ENCODE data around the gene ID4. TPM values are rescaled to one million over a fixed set of nuclear protein-coding genes. Genes with fewer than 3 reads are reported as not detected.
"Not testable (repeated sequence)": the region's sequence is repeated elsewhere in the genome, so short reads cannot be mapped to it uniquely, and the experiment has no call there.

The ID4 gene
- total RNA-seq, 1 donor from 2014 or later: 203 TPM

DNA sequence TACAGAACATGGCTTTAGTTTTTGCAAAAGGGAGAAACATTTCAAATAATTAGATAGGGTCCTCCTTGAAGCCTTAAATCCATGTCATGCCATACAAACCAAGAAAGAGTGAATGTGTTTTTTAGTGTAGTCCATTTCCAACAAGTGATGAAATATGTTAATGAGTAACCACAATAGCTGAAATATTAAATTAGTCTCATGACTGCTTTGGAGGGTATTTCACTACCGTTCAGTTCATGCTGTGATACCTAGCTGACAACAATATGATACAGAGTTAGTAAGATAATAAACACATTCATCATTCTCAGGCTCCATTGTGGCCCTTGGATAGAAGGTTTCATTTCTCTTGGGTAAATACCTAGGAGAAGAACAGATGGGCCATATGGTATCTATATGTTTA lies 5.8 kb upstream of the ID4 start:
- no peak for DNase-seq (ENCODE audit: low spot score)

DNA sequence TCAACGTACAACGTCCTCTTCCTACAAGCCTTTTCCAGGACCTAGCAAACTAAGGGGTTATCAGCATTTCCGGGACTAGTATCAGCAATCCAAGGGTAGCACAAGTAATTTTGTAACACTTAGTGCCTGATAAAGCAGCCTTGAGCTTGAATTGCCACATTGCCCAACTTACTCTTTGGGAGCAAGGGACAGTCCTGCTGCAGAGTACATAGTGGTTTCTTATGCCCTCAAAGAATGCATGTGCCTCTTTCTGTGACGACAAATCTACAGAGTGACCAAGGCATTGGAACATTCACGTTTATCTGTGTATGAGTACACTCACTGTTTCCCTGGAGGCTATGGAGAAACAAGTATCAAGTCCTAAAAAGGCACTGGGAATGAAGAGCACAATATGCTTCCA lies 3.2 kb upstream of the ID4 start:
- no peak for DNase-seq (ENCODE audit: low spot score)

DNA sequence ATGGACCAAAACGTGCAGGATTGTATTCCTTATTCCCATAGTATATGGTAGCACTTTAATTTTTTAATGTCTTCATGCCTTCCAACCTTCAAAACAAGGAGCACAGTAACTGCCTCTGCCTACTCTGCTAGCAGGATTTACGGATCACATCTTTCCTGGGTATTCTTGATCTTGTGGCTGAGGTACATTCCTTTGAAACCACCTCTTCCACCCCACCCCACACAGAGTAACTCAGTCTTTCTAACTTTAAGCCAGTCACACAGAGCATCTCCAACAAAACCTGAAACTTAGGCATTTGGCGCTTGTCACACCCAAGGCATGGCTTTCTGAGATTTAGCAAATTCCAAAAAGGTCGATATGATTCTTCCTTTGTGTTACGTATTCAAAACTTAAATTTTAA lies 2.3 kb upstream of the ID4 start:
- DNase-seq (ENCODE audit: low spot score): no peak

DNA sequence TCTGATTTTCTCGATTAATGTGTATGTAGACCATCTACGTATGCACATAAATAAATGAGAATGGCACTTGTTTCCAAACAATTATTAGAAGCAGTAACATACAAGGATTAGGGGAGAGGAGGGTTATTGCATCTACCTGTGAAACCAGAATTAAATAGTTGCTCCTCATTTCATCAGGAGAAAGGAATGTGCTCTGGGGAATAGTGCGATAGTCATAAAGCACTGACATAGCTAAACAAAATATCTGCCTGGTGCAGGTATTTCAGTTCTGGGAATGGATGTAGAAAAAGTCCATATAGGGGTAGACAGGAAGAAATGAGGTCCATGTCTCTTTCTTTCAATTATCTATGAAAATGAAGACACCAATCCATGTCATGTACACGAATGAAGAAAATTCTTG lies 1.6 kb upstream of the ID4 start:
- DNase-seq (ENCODE audit: low spot score): no peak

DNA sequence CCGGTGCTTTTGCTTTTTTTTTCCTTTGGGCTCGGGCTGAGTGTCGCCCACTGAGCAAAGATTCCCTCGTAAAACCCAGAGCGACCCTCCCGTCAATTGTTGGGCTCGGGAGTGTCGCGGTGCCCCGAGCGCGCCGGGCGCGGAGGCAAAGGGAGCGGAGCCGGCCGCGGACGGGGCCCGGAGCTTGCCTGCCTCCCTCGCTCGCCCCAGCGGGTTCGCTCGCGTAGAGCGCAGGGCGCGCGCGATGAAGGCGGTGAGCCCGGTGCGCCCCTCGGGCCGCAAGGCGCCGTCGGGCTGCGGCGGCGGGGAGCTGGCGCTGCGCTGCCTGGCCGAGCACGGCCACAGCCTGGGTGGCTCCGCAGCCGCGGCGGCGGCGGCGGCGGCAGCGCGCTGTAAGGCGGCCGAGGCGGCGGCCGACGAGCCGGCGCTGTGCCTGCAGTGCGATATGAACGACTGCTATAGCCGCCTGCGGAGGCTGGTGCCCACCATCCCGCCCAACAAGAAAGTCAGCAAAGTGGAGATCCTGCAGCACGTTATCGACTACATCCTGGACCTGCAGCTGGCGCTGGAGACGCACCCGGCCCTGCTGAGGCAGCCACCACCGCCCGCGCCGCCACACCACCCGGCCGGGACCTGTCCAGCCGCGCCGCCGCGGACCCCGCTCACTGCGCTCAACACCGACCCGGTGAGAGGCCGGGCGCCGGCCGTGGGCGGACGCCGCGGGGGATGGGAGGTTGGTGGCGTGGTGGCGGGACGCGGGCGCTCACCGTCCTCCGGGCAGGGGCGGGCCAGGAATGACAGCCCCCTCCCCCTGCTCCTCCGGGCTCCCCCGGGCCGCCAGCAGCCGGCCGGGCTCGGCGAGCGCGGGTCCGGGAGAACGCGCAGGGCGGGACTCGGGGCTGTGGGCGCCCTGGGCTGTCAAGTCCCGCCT lies 606 bp downstream of the ID4 start:
- no peak for DNase-seq (ENCODE audit: low spot score)

DNA sequence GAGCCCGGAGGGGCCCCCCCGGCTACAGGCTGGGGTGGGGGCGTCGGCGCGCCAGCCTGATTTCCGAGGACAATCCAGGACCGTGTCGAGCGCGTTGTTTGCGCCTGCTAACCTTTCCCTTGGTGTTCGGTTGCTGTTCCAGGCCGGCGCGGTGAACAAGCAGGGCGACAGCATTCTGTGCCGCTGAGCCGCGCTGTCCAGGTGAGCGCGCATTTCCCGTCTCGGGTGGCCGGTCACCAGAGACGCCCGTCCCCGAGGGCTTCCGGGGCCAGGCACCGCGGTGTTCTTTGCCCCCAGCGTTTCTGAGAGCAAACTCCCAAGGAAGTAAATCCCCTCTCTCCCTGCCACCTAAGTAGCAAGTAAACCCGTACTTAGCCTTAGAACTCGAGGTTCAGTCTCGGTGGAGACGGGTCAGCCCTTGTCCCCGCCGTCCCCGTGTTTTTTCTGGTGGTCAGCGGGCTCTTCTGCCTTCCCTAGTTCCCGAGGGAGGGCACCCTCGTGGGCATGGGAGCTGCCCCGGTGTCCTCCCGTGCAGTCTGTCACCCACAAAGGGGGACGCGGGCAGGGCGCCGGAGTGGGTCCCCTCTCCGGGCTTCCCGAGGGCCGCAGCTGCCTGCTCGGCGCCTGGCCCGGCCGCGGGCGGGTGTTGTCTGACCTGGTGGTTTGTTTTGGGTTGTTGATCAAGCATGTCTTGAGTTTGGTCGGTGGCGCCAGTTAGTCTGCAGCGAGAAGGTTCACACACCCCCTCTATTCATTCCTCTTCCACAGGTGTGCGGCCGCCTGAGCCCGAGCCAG lies 1.5 kb downstream of the ID4 start:
- no peak for DNase-seq (ENCODE audit: low spot score)

DNA sequence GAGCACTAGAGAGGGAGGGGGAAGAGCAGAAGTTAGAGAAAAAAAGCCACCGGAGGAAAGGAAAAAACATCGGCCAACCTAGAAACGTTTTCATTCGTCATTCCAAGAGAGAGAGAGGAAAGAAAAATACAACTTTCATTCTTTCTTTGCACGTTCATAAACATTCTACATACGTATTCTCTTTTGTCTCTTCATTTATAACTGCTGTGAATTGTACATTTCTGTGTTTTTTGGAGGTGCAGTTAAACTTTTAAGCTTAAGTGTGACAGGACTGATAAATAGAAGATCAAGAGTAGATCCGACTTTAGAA lies 2.0 kb downstream of the ID4 start:
- DNase-seq (ENCODE audit: low spot score): no peak

DNA sequence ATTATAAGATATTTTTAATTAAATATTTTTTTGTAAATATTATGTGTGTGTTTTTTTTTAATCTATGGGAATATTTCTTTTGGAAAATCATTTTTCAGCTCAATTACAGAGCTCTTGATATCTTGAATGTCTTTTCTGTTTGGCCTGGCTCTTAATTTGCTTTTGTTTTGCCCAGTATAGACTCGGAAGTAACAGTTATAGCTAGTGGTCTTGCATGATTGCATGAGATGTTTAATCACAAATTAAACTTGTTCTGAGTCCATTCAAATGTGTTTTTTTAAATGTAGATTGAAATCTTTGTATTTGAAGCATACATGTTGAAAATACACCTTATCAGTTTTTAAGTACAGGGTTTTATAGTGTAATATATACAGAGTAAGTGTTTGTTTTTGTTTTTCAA lies 2.6 kb downstream of the ID4 start:
- no peak for DNase-seq (ENCODE audit: low spot score)

DNA sequence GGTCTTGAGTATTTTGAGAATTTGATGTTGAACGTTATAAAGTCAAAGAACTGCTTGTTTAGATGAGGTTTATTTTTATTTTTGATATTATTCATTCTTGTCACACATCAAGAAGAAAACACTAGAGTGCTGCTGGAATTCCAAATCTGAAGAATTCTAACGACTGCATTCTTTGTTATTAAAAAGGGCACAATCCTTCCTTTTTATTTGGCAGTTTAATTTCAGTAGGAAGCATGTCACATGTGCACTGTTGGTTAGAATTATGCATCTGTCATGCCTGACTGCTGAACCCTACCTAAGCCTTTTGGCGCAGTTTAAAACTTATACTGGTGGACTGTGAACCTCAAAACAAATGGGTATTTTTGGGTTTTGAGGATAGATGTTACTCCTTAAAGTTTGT lies 4.0 kb downstream of the ID4 start:
- DNase-seq (ENCODE audit: low spot score): no peak

DNA sequence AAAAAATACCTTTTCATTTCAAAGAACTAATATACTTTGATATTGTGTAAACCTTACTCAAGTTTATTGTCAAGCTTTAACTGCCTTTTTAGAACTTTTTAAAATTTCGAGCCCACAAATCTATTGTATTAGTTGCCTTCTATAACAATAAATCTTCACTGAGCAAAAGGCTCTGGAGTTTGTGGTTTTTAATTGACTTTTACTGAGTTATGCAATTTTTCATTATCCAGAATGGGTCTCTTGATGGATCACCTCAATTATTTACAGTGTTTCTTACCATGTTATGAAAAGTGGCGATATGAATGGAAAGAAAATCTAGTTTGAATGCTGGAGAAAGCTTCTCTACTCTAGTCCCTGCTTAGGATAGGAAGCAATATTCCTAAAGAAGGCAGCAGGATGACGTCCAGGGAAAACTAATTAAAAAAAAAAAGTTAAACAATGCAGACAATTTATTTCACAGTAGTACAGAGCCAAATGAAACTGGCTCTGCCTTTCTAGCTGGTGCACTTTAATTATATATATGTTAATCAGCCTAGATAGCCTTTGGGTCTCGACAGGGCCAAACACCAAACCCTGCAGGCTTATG lies 5.0 kb downstream of the ID4 start:
- no peak for DNase-seq (ENCODE audit: low spot score)

DNA sequence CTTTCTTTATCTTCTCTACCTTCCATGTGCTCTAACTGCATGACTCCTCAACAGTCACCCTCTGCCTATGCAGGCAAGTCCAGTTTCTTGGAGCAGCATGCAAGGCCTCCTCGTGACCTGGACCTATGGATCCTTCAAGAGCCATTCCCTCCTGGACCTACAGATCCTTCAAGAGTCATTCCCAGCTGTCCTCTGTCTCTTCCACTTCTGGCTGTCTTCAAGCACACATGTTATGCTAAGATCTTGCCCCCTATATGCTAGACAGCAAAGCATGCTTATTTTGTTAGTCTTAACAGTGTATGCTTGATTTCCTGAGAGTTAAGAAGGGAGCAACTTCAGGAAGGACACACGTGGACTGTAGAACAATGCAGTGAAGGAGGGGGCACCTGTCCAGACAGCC lies 7.5 kb downstream of the ID4 start:
- DNase-seq (ENCODE audit: low spot score): no peak

DNA sequence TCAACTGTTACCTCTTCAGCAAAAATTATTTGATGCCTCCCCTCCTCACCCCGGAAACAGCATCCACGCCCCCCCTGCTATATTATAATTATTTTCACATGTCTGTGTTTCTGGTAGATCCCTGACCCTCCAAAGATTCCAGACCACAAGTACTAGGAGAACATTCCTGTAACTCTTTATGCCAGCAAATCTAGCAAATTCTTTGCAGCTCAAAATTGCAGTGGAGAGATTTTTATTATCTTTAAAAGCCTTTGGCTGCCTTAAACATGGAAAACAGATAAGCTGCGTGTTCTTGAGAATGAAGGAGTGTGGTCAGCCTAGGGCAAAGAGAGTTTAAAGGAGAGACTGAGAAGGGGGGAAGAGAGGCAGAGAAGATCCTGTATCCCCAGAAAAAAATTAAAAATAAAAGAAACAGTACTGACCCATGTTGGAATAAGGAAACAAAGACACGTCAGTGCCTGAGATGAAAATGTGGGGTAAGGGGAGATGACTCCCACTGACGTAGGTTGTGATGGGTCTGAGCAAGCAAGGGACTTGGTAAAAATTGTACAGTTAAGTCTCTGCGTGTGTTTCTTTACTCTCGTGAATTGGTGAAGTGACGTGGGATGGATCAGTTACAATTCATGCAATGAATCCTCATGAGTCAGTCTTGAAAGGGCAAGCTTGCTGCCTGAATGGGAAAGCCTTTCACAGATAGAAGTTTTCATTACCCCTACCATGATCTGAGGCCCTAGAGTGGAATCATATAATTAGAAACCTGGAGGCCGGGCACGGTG lies 8.3 kb downstream of the ID4 start:
- DNase-seq (ENCODE audit: low spot score): no peak

DNA sequence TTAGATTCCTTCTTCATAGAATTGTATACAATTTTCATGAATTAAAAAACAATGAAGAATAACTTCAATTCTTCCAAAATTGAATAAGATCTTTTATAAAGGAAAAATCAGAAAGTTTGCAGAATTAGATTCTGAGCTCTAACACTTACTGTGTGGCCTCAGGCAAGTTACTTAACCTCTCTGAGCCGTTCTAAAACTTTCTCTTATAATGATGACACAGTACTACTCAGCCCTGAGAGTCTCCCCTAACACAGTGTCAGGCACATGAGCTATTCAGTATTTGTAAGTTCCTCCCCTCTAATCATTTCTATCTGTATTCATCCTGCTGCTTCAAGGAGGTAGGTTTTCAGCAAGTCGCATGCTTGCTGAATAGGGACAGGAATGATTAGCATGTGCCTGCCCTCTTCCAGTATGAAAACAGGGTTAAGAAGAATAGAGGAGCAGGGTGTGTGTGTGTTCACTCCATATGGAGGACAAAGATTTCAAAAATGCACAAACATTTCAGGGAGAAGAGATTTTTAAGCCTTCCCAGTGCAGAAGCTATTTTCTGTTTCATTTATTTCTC lies 11.4 kb downstream of the ID4 start:
- no peak for DNase-seq (ENCODE audit: low spot score)

DNA sequence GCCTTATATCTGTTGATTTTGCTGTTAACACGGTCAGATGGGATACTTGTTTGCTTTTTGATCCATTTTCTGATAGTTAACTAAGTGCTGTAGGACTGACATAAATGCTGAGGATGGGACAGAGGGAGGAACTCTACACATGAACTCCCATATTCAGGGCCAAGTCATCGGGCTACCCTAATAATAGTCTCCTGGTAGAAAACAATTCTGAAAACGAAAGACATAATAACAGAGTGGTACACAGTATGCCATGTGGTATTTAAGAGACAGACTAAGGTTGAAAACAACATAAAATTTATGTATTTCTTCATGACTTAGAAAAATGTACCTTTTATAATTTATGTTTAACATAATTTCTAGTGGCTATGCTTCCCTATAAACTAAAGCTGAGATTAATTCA lies 12.0 kb downstream of the ID4 start:
- DNase-seq (ENCODE audit: low spot score): no peak

DNA sequence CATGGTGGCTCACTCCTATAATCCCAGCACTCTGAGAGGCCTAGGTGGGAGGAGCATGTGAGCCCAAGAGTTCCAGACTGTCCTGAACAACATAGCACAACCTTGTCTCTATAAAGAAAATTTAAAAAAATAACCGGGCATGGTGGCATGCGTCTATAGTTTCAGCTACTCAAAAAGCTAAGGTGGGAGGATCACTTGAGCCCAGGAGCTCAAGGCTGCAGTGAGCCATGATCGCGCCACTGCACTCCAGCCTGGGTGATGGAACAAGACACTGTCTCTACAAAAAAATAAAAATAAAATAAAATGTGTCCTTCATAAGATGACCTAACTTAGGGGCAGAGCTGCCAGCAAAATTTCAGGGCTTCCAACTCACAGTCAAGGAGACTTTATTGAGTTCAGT lies 12.6 kb downstream of the ID4 start:
- DNase-seq (ENCODE audit: low spot score): no peak

DNA sequence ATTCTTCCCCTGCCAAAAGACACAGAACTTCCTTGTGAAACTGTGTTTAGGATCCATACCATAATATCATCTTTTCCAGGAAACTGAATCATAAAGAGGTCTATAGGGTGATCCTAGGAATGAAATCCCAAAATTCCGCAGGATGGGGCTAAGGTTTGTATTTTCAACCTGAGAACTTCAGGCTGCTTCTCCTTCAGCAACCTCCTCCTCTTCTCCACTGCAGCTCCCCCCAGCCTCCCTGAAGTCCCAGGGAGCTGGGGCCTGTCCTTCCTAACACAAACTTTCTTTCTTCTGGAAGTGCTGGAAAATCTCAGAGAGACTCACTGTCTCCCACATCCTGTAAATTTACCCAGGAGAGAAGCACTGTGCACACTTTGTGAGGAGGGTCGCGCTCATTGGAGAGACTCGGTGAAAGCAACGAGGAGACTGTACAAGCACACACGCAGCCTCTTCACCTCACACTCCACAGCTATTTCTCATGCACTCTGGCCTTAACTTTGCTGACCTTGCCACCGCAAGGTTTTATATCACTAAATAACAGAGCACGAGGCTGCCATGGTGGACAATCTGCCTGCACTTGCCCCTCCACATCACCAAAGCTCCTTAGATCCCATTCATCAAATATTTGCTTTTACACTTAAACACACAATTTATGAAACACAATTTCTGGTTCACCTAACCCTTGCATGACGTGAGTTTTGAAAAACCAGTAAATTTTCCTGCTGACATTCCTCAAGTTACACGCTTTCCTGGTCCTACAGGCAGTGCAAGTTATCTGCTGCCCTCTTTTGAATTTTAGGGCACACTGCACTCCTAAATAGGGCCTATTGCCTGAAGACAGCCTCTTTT lies 14.3 kb downstream of the ID4 start:
- DNase-seq (ENCODE audit: low spot score): no peak

DNA sequence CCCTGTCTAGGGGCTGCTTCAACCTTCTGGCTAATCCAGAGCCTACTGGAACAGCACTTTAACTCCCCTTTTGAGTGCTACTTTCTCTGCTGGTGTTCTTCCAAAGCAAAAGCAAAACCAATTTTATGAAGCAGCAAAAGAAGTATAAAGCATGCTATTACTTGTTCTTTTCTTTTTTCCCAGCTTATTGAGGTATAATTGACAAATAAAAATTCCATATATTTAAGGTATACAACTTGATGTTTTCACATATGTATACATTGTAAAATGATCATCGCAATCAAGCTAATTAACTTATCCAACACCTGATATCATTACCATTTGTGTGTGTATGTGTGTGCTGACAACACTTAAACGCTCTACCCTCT lies 14.9 kb downstream of the ID4 start:
- no peak for DNase-seq (ENCODE audit: low spot score)

DNA sequence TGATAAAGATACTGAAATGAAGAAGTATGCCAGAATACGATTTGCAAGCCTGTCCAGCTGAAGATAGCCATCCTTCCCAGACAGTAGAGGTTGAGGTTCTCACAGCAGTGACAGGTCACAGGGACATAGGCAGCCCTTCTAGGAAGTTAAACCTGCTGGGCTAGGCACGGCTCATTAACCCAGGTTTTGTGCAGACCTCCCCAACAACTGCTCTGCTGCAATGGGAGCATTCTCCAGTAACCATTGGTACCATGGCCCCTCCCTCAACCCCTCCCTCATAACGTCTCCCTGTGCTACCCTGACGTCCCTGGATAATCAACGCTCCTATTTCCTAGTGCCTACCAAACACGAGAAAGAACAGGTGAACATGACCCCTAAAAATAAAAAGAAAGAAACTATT lies 15.8 kb downstream of the ID4 start:
- no peak for DNase-seq (ENCODE audit: low spot score)

DNA sequence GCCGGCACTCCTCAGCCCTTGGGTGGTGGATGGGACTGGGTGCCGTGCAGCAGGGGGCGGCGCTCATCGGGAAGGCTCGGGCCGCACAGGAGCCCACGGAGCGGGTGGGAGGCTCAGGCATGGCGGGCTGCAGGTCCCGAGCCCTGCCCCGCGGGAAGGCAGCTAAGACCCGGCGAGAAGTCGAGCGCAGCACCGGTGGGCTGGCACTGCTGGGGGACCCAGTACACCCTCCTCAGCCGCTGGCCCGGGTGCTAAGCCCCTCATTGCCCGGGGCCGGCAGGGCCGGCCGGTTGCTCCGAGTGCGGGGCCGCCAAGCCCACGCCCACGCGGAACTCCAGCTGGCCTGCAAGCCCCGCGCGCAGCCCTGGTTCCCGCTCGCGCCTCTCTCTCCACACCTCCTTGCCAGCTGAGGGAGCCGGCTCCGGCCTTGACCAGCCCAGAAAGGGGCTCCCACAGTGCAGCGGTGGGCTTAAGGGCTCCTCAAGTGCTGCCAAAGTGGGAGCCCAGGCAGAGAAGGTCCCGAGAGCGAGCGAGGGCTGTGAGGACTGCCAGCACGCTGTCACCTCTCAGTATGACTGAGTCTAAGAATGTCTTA lies 17.3 kb downstream of the ID4 start:
- DNase-seq (ENCODE audit: low spot score): not testable (repeated sequence)

DNA sequence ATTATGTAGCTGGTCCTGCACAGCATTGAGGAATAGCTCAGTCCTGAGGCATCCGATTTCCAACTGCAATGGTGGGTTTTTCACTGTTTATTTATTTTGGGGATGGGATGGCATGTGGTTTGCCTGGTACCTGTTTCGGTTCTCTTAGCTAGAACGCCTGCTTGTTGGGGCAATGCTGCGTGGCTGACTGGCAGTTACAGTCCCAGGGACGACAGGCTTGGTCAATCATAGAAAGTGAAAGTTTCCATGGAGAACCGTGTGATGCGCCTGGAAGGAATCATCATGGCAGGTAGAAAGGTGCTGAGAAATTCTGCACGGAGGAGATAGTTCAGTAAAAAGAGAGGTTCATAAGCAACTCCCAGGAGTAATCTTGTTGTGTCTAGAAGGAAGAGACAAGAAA lies 18.4 kb downstream of the ID4 start:
- DNase-seq (ENCODE audit: low spot score): no peak

Measured in mesenteric fat pad (tissue), 1 donor.